Erythroblast (primary cell): ENCODE measurements around the gene ACMSD.

Source experiments
- GATA1 ChIP-seq: IDR thresholded peaks from 2 replicates; pipeline ENCODE4 v1.6.1; 2011; ENCODE audit warnings: low read depth, mild to moderate bottlenecking, control low read depth, low read length, moderate library complexity
- POLR2A ChIP-seq: IDR thresholded peaks from 2 replicates; pipeline ENCODE4 v1.6.1; 2011; ENCODE audit warnings: mild to moderate bottlenecking, low read length

DNA sequence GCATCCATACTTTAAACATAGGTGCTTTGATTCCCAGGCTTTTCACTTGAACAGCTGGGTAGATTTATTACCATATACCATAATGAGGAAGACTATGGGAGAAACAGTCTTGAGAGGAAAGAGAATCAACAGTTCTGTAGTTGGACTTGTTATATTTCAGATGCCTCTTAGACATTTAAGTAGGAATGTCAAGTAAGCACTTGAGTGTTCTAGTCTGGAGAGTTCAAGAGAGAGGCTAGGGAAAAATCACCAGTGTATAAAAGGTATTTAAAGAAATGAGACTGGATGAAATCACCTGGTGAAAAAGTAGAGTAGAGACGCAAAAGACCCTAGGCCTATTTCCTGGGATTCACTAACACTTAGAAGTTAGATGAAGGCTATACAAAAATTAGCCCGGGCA is 66.8 kb downstream of the ACMSD start:
- no peak for TF ChIP-seq POLR2A
- no peak for TF ChIP-seq GATA1
